NCI-H69 (cell line): ENCODE results near the gene MAT2A.
"Not testable (repeated sequence)": the region's sequence is repeated elsewhere in the genome, so short reads cannot be mapped to it uniquely, and the experiment has no call there.

ENCODE experiments used
- DNase-seq: peaks from one replicate; lab custom pipeline; 2025; lab: John Stamatoyannopoulos, UW

Gene MAT2A

DNA sequence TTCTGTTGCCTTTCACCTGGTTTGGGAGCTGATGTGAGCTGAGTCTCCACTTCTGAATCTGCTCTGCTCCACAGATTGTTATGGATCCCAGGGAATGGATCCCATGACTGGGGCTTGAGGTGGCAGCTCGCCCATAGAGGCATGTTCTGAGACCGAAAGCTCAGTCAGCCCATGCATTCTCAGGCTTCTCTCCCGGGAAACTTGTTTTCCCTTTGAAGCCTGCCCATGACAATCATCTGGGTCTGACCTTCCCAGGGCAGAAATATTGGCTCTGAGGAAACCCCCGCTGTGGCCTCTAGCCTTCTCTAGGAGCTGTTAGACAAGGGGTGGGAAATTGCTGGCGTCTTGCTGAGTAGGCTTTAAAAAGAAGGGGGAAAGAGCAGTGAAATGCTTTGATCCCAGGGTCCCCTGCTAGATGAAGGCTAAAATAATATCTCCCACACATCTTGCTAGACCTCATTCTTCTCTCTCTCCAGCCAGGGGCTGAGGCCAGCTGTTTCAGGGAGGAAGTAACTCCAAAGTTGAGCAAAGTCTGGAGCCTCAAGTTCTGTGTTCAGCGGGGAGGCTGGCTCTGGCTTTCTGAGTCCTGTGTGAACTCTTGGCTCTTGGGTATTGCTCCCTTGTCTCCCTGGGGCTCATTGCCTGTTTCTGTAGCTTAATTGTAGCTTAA lies 40.4 kb downstream of the MAT2A start:
- no peak for DNase-seq

DNA sequence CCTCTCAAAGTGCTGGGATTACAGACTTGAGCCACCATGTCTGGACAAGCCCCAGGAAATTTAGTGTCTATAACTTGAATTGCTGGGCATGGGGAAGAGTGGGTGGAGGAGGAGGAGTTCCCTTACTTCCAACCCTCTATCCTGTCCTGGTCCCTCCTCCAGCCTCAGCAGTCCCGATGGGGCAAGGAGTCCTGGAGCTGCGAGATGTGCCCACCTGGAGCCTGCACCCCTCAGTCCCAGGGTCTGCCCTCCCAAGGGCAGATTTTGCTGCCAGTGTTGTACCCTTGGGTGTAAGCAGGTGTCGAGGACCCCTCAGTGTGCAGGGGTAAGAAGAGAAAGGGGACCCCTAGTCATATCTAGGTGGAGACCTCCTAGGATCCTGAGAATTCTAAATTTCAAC lies 41.2 kb downstream of the MAT2A start:
- DNase-seq, result no peak

DNA sequence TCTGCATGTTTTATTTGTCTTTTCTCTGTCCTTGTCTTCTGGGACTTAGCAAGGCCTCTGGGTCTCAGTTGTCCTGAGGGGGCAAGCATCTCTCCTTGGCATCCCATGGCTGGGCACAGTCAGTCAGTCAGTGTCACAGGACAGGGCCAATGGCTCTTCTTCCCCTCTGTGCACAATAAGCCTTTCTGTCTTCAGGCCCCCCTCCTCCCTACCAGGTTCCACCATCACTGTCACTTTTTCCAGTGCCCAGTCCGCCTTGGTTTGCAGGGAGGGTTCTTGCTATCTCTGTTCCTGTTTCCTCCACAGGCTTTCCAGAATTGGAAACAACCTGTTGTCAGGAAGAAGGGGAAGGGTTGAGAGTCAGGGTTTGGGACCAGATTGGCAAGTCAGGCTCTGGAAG lies 43.5 kb downstream of the MAT2A start:
- no peak for DNase-seq

DNA sequence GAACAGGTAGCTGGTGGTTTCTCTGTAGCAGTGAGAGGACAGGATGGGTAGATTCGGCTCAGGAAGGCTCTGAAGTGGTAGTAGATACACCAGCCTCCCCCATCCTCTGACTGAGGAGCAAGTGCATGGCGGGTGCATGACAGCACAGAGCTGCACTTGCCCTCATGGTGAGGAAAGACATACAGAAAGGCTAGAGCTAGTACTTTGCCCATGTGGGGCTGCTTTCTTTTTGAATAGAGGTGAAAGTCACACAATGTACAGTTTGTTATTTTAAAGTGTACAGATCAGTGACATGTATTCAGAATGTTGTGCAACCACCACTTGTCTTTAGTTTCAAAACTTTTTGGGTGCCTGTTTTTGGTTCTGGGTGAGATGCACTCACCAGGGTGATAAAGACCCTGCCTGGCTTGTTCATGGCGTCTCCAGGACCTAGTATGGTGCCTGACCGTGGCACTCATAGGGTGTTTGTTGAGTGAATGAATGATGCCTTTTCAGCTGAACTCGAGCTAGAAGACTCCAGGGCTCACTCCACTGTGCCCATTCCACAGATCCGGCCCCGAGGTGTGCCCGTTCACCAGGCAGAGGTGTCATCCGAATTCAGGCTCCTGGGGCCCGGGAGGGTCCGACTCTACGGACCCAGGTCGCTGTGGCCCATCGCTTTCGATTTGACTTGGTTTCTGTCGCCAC lies 44.8 kb downstream of the MAT2A start:
- DNase-seq, result no peak

DNA sequence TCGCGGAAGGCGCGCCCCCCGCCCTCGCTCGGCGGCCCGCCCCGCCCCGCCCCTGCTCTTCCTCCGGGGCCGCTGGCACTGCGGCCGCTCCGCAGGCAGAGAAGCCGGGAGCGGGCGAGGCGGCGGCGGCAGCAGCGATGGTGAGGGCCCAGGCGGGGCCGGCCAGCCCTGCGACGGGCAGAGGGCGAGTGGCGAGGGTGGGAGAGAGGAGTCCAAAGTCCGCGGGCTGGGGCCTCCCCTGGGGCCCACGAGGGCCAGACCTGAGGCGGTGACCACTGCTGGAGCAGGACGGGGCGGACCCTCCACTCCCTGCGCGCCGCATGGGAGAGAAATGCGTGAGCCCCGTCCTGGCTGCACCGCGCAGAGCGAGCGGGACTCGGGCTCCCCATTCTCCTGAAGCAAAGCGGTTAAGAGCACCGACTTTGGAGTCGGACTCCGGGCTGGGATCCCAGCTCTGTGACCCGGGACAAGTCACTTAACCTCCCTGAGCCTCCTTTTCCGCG lies 45.4 kb downstream of the MAT2A start, which contains the start of gene VAMP5:
Gene VAMP5, plus strand, starts transcription at position 78 of the 503 bp plus-strand sequence. Its CDS starts 60 bp downstream, at position 138.
- no peak for DNase-seq

DNA sequence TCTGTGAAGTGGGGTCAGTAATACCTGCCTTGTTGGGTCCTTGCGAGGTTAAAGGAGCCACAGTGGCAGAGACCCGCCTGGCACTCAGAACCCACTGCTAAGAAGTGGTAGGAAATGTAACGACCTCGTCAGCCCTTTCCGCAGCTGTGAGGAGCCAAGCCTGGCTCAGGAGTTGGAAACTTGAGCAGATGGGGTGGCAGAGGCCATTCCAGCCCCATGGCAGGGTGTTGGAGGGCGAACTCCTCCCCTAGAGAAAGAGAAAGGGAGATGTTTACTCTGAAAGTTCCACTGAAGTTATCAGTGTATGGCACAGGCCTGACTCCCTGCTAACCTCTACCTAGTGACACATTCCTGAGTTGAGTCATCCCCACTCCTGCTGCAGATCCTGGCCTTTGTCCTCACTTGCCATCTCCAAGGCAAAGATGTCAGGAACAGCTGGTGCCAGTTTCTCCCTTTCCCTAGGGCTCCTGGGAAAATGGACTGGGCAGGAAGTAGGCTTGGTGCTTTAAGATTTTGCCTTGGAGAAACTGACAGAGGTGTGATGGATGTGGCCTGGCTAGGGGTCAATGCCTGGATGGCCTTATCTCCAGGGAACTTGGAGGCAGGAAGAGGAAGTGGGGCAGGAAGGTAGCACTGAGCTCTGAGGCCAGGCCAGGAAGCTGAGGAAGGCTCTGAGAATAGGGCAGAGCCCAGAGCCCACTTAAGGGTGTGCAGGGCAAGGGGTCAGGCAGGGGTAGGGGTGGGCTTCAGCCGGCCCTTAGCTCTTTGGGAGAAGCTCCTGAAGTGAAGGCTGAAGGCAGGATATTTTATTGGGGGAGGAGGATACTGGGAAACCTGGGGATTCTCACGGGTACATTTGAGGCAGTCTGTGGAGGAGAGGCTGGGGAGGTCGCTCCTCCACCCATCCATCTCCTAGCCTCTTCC lies 46.2 kb downstream of the MAT2A start:
- peak; percentile 48 for DNase-seq

DNA sequence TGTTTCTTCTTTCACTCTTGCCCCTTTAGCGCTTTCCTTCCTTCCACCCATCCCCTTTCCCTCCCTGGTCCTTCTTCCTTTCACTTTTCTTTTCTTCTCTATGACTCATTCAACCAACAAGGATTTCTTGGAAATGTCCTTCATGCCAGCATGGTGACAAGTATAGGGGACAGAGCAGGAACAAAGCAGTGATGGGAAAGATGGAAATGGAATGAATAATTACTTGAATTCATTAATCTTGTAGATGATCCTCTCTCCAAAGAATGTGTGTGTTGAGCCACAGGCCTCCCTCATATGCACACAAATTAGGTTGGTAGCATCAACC lies 46.8 kb downstream of the MAT2A start:
- DNase-seq, result no peak

DNA sequence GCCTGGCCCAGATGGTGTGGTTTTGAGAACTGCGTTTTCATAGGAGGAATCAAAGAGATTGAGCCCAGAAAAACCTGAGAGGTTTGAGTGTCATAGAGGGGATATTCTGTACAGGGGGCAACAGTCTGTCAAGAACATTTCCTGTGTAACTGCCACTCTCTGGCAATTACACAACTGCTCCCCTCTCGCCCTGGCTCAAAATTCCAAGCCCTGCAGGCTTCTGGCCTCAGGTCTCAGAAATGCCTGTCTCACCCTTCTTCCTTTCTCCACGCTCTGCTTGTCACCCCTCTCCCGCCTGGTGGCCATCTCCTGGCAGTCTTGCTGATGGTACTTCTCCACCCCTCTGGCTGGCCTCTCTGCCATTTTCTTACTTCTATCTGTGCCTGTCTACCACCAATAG lies 49.3 kb downstream of the MAT2A start:
- DNase-seq, result no peak

DNA sequence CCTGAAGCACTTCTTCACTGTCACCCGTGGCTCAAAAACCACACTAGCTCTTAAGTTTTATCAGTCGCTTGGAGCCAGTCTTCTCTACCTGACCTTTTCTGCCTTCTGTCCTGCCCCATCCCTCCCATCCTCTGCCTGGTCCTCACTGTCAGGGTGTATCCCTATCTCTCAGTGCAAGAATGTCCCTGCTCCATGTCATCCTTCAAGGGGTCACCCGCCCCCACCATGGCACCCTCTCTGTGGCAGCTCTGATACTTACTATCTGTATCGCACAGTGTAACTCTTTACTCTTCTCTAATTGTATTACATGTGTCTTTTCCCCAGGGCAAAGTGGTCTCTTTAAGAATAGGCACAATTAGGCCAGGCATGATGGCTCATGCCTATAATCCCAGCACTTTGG lies 49.7 kb downstream of the MAT2A start:
- no peak for DNase-seq

DNA sequence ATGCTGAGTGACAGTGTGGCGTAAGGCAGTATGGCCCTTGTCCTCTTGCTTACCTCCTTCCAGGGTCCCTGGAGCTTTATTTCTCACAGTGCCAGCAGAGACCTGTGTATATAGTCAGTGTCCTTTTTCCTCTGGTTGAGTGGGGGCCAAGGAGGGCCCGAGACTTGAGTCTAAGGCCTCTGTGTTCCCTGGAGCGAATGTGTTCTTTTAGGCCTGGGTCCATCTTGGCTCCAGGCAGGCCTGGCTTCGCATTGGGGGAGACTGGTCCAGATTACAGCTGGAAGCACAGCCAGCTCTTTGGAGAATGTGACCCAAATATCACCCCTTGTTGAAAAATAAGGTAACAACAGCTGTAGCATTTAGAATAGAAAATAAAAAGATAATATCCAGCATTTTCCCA lies 50.2 kb downstream of the MAT2A start:
- DNase-seq, result no peak

DNA sequence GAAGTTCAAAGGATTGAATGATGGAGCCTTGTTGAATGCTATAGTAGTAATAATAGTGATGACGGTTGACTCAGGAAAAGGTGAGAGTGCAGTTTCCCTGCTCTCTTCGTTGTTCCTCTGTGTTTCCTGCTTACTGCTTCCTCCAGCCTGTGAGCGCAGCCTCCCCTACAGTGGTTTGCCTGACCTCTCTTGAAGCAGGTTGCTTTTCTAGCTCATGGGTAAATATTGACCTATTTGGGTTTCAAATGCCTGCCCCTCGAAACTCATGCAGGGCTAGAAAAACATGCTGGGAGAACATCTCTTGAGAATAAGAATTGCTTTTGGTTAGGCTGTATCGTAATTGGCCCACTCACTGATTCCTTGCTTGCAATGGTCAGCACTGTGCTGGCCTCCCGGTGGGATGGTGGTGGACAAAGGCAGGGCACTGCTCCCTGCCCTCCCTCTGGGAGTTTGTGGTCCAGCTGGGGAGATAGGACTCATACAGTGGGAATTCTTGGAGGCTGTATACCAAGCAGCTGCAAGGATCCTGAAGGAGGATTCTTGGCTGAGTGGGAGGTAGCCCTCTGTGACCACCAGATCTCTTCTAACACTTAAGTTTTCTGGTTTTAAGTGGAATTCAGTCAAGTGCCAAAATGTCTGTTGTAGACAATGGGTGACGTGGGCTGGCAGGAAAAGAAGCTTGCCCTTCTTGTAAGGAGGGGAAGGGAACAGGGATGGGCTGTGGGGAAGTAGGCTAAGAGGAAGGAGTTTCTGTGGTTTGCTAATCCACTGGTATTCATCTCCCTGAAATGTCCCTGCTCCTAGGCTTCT lies 51.2 kb downstream of the MAT2A start:
- peak; percentile 28 for DNase-seq

DNA sequence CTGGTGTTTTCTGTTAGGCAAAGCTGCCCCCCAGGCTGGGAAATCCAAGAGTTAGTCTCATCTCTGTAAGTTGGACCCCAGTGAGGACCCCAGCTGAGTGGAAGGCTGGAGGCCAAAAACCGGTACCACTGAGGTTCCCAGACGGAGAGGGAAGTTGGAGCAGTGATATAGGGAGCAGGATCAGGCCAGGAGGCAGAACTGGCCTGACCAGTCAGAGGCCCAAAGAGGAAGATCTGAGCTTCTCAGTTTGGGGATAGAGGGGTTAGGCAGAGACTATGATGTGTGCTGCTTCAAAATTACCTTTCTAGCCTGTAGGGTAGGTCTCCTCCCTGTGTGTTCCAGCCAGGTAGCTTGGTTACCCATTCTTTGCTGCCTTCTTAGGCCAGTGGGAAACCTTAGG lies 52.0 kb downstream of the MAT2A start:
- DNase-seq, result no peak

DNA sequence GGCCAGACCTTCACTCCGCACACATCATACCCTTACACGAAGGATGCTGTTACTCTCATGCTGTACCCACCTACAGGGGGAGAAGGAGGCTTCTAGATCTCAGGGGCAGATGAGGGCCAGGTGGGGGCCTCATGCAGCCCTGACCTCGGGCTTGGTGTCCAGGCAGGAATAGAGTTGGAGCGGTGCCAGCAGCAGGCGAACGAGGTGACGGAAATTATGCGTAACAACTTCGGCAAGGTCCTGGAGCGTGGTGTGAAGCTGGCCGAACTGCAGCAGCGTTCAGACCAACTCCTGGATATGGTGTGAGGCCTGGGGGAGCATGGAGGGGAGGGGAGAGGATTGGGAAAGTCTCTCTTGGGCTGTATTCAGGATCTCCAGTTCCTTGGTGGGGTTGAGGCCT lies 52.6 kb downstream of the MAT2A start:
- DNase-seq, result no peak

DNA sequence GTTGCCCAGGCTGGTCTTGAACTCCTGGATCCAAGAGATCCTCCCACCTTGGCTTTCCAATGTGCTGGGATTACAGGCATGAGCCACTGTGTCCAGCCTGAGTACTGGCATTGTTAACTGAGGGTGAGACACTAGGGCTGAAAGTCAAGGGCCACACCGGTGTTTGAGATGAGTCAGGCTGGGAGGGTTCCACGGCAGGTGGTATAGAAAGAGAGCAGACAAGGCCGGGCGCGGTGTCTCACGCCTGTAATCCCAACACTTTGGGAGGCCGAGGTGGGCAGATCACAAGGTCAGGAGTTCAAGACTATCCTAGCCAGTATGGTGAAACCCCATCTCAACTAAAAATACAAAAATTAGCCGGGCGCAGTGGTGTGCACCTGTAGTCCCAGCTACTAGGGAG lies 53.3 kb downstream of the MAT2A start:
- DNase-seq, result not testable (repeated sequence)

DNA sequence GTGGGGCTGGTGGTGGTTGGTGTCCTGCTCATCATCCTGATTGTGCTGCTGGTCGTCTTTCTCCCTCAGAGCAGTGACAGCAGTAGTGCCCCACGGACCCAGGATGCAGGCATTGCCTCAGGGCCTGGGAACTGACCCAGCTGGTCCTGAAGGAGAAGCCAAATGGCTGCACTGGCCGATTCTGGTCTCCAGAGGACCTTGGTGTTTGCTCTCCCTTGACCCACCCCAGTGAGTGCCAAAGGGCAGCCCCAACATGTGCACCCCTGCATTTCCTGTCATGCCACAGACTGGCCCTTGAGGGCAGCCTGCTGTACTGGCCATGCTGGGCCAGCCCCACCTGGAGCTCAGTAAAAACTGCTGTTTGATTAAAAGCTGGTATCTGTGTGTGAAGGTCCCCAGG lies 54.1 kb downstream of the MAT2A start:
- DNase-seq, result no peak
